ENCODE data around the gene PWWP3B. TPM values are rescaled to one million over a fixed set of nuclear protein-coding genes. Genes with fewer than 3 reads are reported as not detected.

Gene PWWP3B
- total RNA-seq: 0.19 and 0.33 TPM in 2 replicates

GRCh38 chrX:106168107-106168506, at the start of gene PWWP3B:
TSS of gene PWWP3B (plus strand) at chrX:106168305. CDS start at chrX:106205433, 37,128 bp downstream.

Other genes starting within 250 kb of the PWWP3B start
- gene SERPINA7, start 129.6 kb upstream of the PWWP3B start, total RNA-seq: not detected in 2 replicates